GM12873 (cell line): Measurements from ENCODE around the gene NEO1.

Source experiments
- CTCF ChIP-seq: IDR thresholded peaks from 2 replicates; pipeline ENCODE4 v1.5.1; 2012; ENCODE audit warnings: low read depth, mild to moderate bottlenecking, moderate library complexity, low read length, control low read depth; ENCODE audit not compliant: insufficient read depth; ENCODE audit errors: missing control alignments

Gene NEO1

GRCh38 chr15:73326157-73326556, 273.9 kb downstream of the NEO1 start:
- TF ChIP-seq CTCF: no peak

DNA sequence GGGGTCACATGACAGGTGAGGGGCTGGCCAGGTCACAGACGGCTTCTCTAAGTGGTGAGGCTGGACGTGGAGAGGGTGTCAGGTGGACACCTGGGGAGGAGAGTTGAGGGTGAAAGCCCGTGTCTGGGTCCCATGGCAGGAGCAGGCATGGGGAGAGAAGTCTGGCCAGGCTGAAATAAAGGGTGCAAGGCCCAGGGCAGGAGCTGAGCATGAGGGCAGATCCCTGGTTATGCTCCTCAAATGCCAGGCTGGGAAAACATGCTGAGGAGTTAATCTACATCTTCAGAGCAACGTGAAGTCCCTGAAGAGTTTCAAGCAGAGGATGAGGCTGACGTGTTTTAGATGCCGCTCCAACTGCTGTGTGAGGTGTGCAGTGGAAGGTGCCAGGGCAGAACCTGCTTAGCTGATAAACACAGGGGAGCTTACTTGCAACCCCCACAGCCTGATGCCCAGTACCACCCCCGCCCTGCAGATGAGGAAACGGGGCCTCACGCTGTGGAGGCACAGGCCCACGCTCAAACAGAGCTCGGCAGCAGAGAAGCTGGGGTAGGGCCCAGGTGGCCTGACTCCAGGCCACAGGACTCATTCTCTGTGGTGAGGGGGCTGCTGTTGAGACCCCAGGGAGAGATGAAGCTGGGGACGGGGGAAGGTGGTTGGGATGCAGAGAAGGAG, 276.0 kb downstream of the NEO1 start:
- TF ChIP-seq CTCF: no peak

- no peak for TF ChIP-seq CTCF
These were observed 276.7 kb downstream of the NEO1 start for GRCh38 chr15:73328981-73329380.

GRCh38 chr15:73329501-73330200, 277.4 kb downstream of the NEO1 start:
- TF ChIP-seq CTCF: no peak

GRCh38 chr15:73330206-73331051, 278.2 kb downstream of the NEO1 start:
- TF ChIP-seq CTCF: no peak

- TF ChIP-seq CTCF: no peak
These were observed 279.2 kb downstream of the NEO1 start for GRCh38 chr15:73331501-73331900.
